ENCODE data around the gene CFAP97D2. TPM values are rescaled to one million over a fixed set of nuclear protein-coding genes. Genes with fewer than 3 reads are reported as not detected.

Gene CFAP97D2
- total RNA-seq, 5 donors from 2014 or later (not counting 1 experiment from before 2014, with no cell fraction given): 0.92 to 4.5 (median 2.6) TPM

GRCh38 chr13:114149774-114150740 lies 29.0 kb upstream of the CFAP97D2 start:
- no peaks in the 10 kb centered on the region for H3K27me3 ChIP-seq (replicated peaks in 1 of 2; ENCODE audit: control insufficient read depth in 2 of 2, extremely low read depth in 1 of 2, insufficient read depth in 2 of 2, low read length in 1 of 2)
- peak in 2 of 35 experiments; percentile 11 to 24 for DNase-seq
- peaks cover 4% of the 10 kb centered on the region for H3K36me3 Mint-ChIP-seq
- peaks cover 0 to 1% of the 10 kb centered on the region in 2 donors for H3K27me3 Mint-ChIP-seq
- no peak for ATAC-seq (replicated peaks in 1 of 4)
- CTCF ChIA-PET: interaction anchor here in 1 of 2 donors (1.0 kb wide), 1 partner anchor 12 kb away, joined by 3 read pairs; no protein-coding TSS in a partner anchor
- POLR2A ChIA-PET: interaction anchor here in 1 of 2 donors (2.1 kb wide), 1 partner anchor 12 kb away, joined by 4 read pairs; no protein-coding TSS in a partner anchor
- H3K4me1 ChIP-seq (ENCODE audit: control insufficient read depth in 1 of 2, extremely low read depth in 1 of 2, insufficient read depth in 2 of 2, low read length in 2 of 2): peaks cover 46 to 96% of the 10 kb centered on the region in 2 experiments
- H3K9me3 Mint-ChIP-seq: peaks cover 0 to 7% (median 6%) of the 10 kb centered on the region in 3 donors
- H3K27ac Mint-ChIP-seq: peak overlapping the region; percentile 99
- H3K36me3 ChIP-seq (ENCODE audit: control insufficient read depth in 2 of 2, extremely low read depth in 1 of 2, insufficient read depth in 1 of 2, low read length in 1 of 2): no peaks in the 10 kb centered on the region
- peak overlapping the region; percentile 28 to 86 (median 68) for H3K4me3 Mint-ChIP-seq
- H3K4me1 Mint-ChIP-seq: peaks cover 69 to 92% (median 90%) of the 10 kb centered on the region in 3 donors
- WGBS (ENCODE audit: insufficient coverage): 93% methylated on average over 10 of the region's 12 CpGs
- peak overlapping the region; percentile 96 for H3K27ac ChIP-seq (ENCODE audit: low read length)
- no peaks in the 10 kb centered on the region for H3K9me3 ChIP-seq
- H3K4me3 ChIP-seq (ENCODE audit: control insufficient read depth in 1 of 2, extremely low read depth in 1 of 2, low read length in 1 of 2): no peak overlapping the region

GRCh38 chr13:114151031-114151430 lies 28.0 kb upstream of the CFAP97D2 start:
- peak overlapping the region; percentile 61 to 86 (median 68) for H3K4me3 Mint-ChIP-seq
- ChIA-PET CTCF (interaction anchor here in 1 of 2 donors (1.0 kb wide), 1 partner anchor 11 kb away, joined by 3 read pairs; no protein-coding TSS in a partner anchor), POLR2A (interaction anchor here in 1 of 2 donors (2.1 kb wide), 1 partner anchor 11 kb away, joined by 4 read pairs; no protein-coding TSS in a partner anchor)
- H3K4me3 ChIP-seq (ENCODE audit: control insufficient read depth in 1 of 2, extremely low read depth in 1 of 2, low read length in 1 of 2): peak overlapping the region in 1 of 2 donors; percentile 27
- H3K27me3 ChIP-seq (replicated peaks in 1 of 2; ENCODE audit: control insufficient read depth in 2 of 2, extremely low read depth in 1 of 2, insufficient read depth in 2 of 2, low read length in 1 of 2): no peaks in the 10 kb centered on the region
- peaks cover 0 to 7% (median 6%) of the 10 kb centered on the region in 3 donors for H3K9me3 Mint-ChIP-seq
- peak overlapping the region; percentile 99 for H3K27ac Mint-ChIP-seq
- no peaks in the 10 kb centered on the region for H3K9me3 ChIP-seq
- WGBS (ENCODE audit: insufficient coverage): 70% methylated on average over 7 of the region's 10 CpGs
- H3K4me1 ChIP-seq (ENCODE audit: control insufficient read depth in 1 of 2, extremely low read depth in 1 of 2, insufficient read depth in 2 of 2, low read length in 2 of 2): peaks cover 39 to 89% of the 10 kb centered on the region in 2 experiments
- ATAC-seq (replicated peaks in 1 of 4) (no peak), DNase-seq (peak in 10 of 35 experiments; percentile 12 to 50 (median 42))
- H3K27me3 Mint-ChIP-seq: peaks cover 0 to 1% of the 10 kb centered on the region in 2 donors
- H3K36me3 Mint-ChIP-seq: peaks cover 4% of the 10 kb centered on the region
- H3K36me3 ChIP-seq (ENCODE audit: control insufficient read depth in 2 of 2, extremely low read depth in 1 of 2, insufficient read depth in 1 of 2, low read length in 1 of 2): no peaks in the 10 kb centered on the region
- peak overlapping the region; percentile 96 for H3K27ac ChIP-seq (ENCODE audit: low read length)
- H3K4me1 Mint-ChIP-seq: peaks cover 69 to 82% (median 80%) of the 10 kb centered on the region in 3 donors

GRCh38 chr13:114151565-114152284 lies 27.3 kb upstream of the CFAP97D2 start:
- Mint-ChIP-seq H3K27me3 (peaks cover 0 to 1% of the 10 kb centered on the region in 2 donors), H3K36me3 (peaks cover 2% of the 10 kb centered on the region), H3K27ac (peak overlapping the region; percentile 99), H3K4me3 (peak overlapping the region; percentile 61 to 86 (median 68)), H3K4me1 (peaks cover 74 to 81% (median 78%) of the 10 kb centered on the region in 3 donors), H3K9me3 (peaks cover 0 to 7% (median 6%) of the 10 kb centered on the region in 3 donors)
- DNase-seq (peak in 24 of 35 experiments; percentile 38 to 78 (median 55)), ATAC-seq (replicated peaks in 1 of 4) (peak in 3 of 4 experiments; percentile 28 to 39 (median 31))
- no peaks in the 10 kb centered on the region for H3K9me3 ChIP-seq
- H3K4me1 ChIP-seq (ENCODE audit: control insufficient read depth in 1 of 2, extremely low read depth in 1 of 2, insufficient read depth in 2 of 2, low read length in 2 of 2): peaks cover 34 to 88% of the 10 kb centered on the region in 2 experiments
- H3K36me3 ChIP-seq (ENCODE audit: control insufficient read depth in 2 of 2, extremely low read depth in 1 of 2, insufficient read depth in 1 of 2, low read length in 1 of 2): no peaks in the 10 kb centered on the region
- H3K4me3 ChIP-seq (ENCODE audit: control insufficient read depth in 1 of 2, extremely low read depth in 1 of 2, low read length in 1 of 2): peak overlapping the region in 1 of 2 donors; percentile 27
- H3K27me3 ChIP-seq (replicated peaks in 1 of 2; ENCODE audit: control insufficient read depth in 2 of 2, extremely low read depth in 1 of 2, insufficient read depth in 2 of 2, low read length in 1 of 2): no peaks in the 10 kb centered on the region
- peak overlapping the region; percentile 96 for H3K27ac ChIP-seq (ENCODE audit: low read length)
- ChIA-PET CTCF (no interaction called here), POLR2A (interaction anchor here in 1 of 2 donors (2.1 kb wide), 1 partner anchor 10 kb away, joined by 4 read pairs; no protein-coding TSS in a partner anchor)
- 84% methylated on average over 15 of the region's 28 CpGs for WGBS (ENCODE audit: insufficient coverage)

GRCh38 chr13:114152285-114152645 lies 26.8 kb upstream of the CFAP97D2 start:
- H3K9me3 Mint-ChIP-seq: peaks cover 0 to 7% (median 6%) of the 10 kb centered on the region in 3 donors
- peaks cover 0 to 1% of the 10 kb centered on the region in 2 donors for H3K27me3 Mint-ChIP-seq
- POLR2A ChIA-PET: no interaction called here
- Histone ChIP-seq H3K4me1 (ENCODE audit: control insufficient read depth in 1 of 2, extremely low read depth in 1 of 2, insufficient read depth in 2 of 2, low read length in 2 of 2) (peaks cover 35 to 88% of the 10 kb centered on the region in 2 experiments), H3K27me3 (replicated peaks in 1 of 2; ENCODE audit: control insufficient read depth in 2 of 2, extremely low read depth in 1 of 2, insufficient read depth in 2 of 2, low read length in 1 of 2) (peaks cover 0 to under 1% of the 10 kb centered on the region in 2 experiments), H3K9me3 (no peaks in the 10 kb centered on the region), H3K36me3 (ENCODE audit: control insufficient read depth in 2 of 2, extremely low read depth in 1 of 2, insufficient read depth in 1 of 2, low read length in 1 of 2) (no peaks in the 10 kb centered on the region), H3K4me3 (ENCODE audit: control insufficient read depth in 1 of 2, extremely low read depth in 1 of 2, low read length in 1 of 2) (no peak overlapping the region), H3K27ac (ENCODE audit: low read length) (peak overlapping the region; percentile 96)
- H3K36me3 Mint-ChIP-seq: no peaks in the 10 kb centered on the region
- CTCF ChIA-PET: no interaction called here
- H3K27ac Mint-ChIP-seq: peak overlapping the region; percentile 99
- DNase-seq: peak in 2 of 35 experiments; percentile 10 to 14
- peak overlapping the region in 1 of 3 donors; percentile 86 for H3K4me3 Mint-ChIP-seq
- 84% methylated on average over 7 of the region's 7 CpGs for WGBS (ENCODE audit: insufficient coverage)
- H3K4me1 Mint-ChIP-seq: peaks cover 78 to 82% (median 78%) of the 10 kb centered on the region in 3 donors
- no peak for ATAC-seq (replicated peaks in 1 of 4)

GRCh38 chr13:114152831-114153371 lies 26.2 kb upstream of the CFAP97D2 start:
- H3K27me3 Mint-ChIP-seq: peaks cover 0 to 1% of the 10 kb centered on the region in 2 donors
- ChIA-PET CTCF (no interaction called here), POLR2A (no interaction called here)
- H3K4me1 Mint-ChIP-seq: peaks cover 82 to 85% (median 83%) of the 10 kb centered on the region in 3 donors
- peak overlapping the region in 1 of 3 donors; percentile 39 for H3K4me3 Mint-ChIP-seq
- H3K27me3 ChIP-seq (replicated peaks in 1 of 2; ENCODE audit: control insufficient read depth in 2 of 2, extremely low read depth in 1 of 2, insufficient read depth in 2 of 2, low read length in 1 of 2): peaks cover 0 to 2% of the 10 kb centered on the region in 2 experiments
- H3K9me3 Mint-ChIP-seq: peaks cover 0 to 7% (median 6%) of the 10 kb centered on the region in 3 donors
- 92% methylated on average over 18 of the region's 20 CpGs for WGBS (ENCODE audit: insufficient coverage)
- peaks cover 38 to 88% of the 10 kb centered on the region in 2 experiments for H3K4me1 ChIP-seq (ENCODE audit: control insufficient read depth in 1 of 2, extremely low read depth in 1 of 2, insufficient read depth in 2 of 2, low read length in 2 of 2)
- ATAC-seq (replicated peaks in 1 of 4) (no peak), DNase-seq (peak in 2 of 35 experiments; percentile 12 to 20)
- no peaks in the 10 kb centered on the region for H3K36me3 Mint-ChIP-seq
- H3K4me3 ChIP-seq (ENCODE audit: control insufficient read depth in 1 of 2, extremely low read depth in 1 of 2, low read length in 1 of 2): no peak overlapping the region
- H3K27ac ChIP-seq (ENCODE audit: low read length): peak overlapping the region; percentile 96
- H3K36me3 ChIP-seq (ENCODE audit: control insufficient read depth in 2 of 2, extremely low read depth in 1 of 2, insufficient read depth in 1 of 2, low read length in 1 of 2): no peaks in the 10 kb centered on the region
- no peaks in the 10 kb centered on the region for H3K9me3 ChIP-seq
- peak overlapping the region; percentile 99 for H3K27ac Mint-ChIP-seq

All from T-cell (primary cell).